Neutrophil (primary cell): Measurements from ENCODE around the gene LHX6.

Experiments used
- H3K27ac ChIP-seq: fragments of 200-600 bp; sonication (generic); 2 replicates; pipeline ENCODE4 v1.5.1; 2016; ENCODE audit warnings: mild to moderate bottlenecking, moderate library complexity
- H3K27me3 ChIP-seq: fragments of 200-600 bp; sonication (generic); 2 replicates; pipeline ENCODE4 v1.6.0; 2016; ENCODE audit warnings: mild to moderate bottlenecking
- H3K36me3 ChIP-seq: fragments of 200-600 bp; sonication (generic); 2 replicates; pipeline ENCODE4 v1.5.1; 2017
- H3K4me1 ChIP-seq, 2 experiments: fragments of 200-600 bp in 1 of 2; sonication (generic) in 1 of 2; 1 replicate in 1 of 2; 2 replicates in 1 of 2; pipeline versions ENCODE4 v1.5.1 to v1.6.1; 2013 to 2016; ENCODE audit warnings: low read depth in 1 of 2, low read length in 1 of 2, mild to moderate bottlenecking in 1 of 2, moderate library complexity in 1 of 2; ENCODE audit not compliant: control insufficient read depth in 1 of 2, insufficient read depth in 1 of 2
- H3K4me3 ChIP-seq, 2 experiments: fragments of 200-600 bp in 1 of 2; sonication (generic) in 1 of 2; 1 replicate in 1 of 2; 2 replicates in 1 of 2; pipeline ENCODE4 v1.5.1; 2013 to 2016; ENCODE audit warnings: low read depth in 1 of 2, low read length in 1 of 2, mild to moderate bottlenecking in 1 of 2, moderate library complexity in 1 of 2
- H3K9me3 ChIP-seq: fragments of 200-600 bp; sonication (generic); 2 replicates; pipeline ENCODE4 v1.5.1; 2016
- CTCF ChIP-seq: fragments of 200-600 bp; sonication (generic); IDR thresholded peaks from 2 replicates; pipeline ENCODE4 v1.5.1; 2016; ENCODE audit warnings: antibody characterized with exemption

LHX6 gene

GRCh38 chr9:122179690-122180074, 49.1 kb downstream of the LHX6 start:
- no peaks in the 10 kb centered on the region for H3K4me1 ChIP-seq
- no peak for TF ChIP-seq CTCF
- H3K27me3 ChIP-seq, result peaks cover 28% of the 10 kb centered on the region
- no peaks in the 10 kb centered on the region for H3K9me3 ChIP-seq
- H3K4me3 ChIP-seq, result no peak overlapping the region
- H3K27ac ChIP-seq, result no peak overlapping the region
- no peaks in the 10 kb centered on the region for H3K36me3 ChIP-seq

GRCh38 chr9:122179054-122179689, 49.6 kb downstream of the LHX6 start:
- no peaks in the 10 kb centered on the region for H3K36me3 ChIP-seq
- TF ChIP-seq CTCF, result no peak
- no peaks in the 10 kb centered on the region for H3K4me1 ChIP-seq
- H3K4me3 ChIP-seq, result no peak overlapping the region
- H3K27me3 ChIP-seq, result peaks cover 29% of the 10 kb centered on the region
- H3K9me3 ChIP-seq, result no peaks in the 10 kb centered on the region
- H3K27ac ChIP-seq, result no peak overlapping the region

GRCh38 chr9:122176916-122177315, 51.8 kb downstream of the LHX6 start:
- no peak overlapping the region for H3K4me3 ChIP-seq
- peaks cover 32% of the 10 kb centered on the region for H3K27me3 ChIP-seq
- H3K4me1 ChIP-seq, result no peaks in the 10 kb centered on the region
- H3K36me3 ChIP-seq, result no peaks in the 10 kb centered on the region
- no peak for TF ChIP-seq CTCF
- no peak overlapping the region for H3K27ac ChIP-seq
- H3K9me3 ChIP-seq, result no peaks in the 10 kb centered on the region

- no peaks in the 10 kb centered on the region for H3K9me3 ChIP-seq
- no peaks in the 10 kb centered on the region for H3K36me3 ChIP-seq
- peaks cover 27% of the 10 kb centered on the region for H3K27me3 ChIP-seq
- no peak overlapping the region for H3K27ac ChIP-seq
- TF ChIP-seq CTCF, result no peak
- no peak overlapping the region for H3K4me3 ChIP-seq
- H3K4me1 ChIP-seq, result no peaks in the 10 kb centered on the region
Measured at GRCh38 chr9:122173670-122174069, 55.1 kb downstream of the LHX6 start.

GRCh38 chr9:122172131-122172530, 56.6 kb downstream of the LHX6 start:
- Histone ChIP-seq H3K9me3 (no peaks in the 10 kb centered on the region), H3K36me3 (no peaks in the 10 kb centered on the region), H3K4me1 (no peaks in the 10 kb centered on the region), H3K4me3 (no peak overlapping the region), H3K27me3 (peaks cover 26% of the 10 kb centered on the region), H3K27ac (no peak overlapping the region)
- TF ChIP-seq CTCF, result no peak
